GM21786 (cell line): ENCODE results near the gene SHE.
"Not testable (repeated sequence)": the region's sequence is repeated elsewhere in the genome, so short reads cannot be mapped to it uniquely, and the experiment has no call there.

Experiments
- ATAC-seq: cut with Tn5 transposase; IDR thresholded peaks from one replicate; pipeline ENCODE4 v1.9.1; 2021; ENCODE audit not compliant: unreplicated experiment

Gene SHE

GRCh38 chr1:154517661-154518060, 15.4 kb upstream of the SHE start:
- ATAC-seq, result no peak

DNA sequence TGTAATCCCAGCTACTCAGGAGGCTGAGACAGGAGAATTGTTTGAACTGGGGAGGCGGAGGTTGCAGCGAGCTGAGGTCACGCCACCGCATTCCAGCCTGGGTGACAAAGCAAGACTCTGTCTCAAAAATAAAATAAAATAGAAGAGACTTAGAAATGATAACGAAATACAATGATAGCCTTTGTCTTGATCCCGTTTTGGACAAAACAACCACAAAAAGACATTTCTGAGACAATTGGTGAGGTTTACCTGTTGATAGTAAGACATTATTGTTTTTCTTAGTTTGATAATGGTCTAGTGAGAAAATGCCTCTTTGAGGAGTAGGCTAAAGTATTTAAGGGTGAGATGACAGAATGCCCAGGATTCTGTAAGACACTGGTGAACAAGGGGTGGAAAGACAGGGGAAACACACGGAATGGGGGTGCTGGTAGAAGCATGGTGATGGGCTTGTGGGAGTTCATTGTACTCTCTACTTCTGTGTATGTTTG, 11.9 kb upstream of the SHE start:
- ATAC-seq, result no peak

DNA sequence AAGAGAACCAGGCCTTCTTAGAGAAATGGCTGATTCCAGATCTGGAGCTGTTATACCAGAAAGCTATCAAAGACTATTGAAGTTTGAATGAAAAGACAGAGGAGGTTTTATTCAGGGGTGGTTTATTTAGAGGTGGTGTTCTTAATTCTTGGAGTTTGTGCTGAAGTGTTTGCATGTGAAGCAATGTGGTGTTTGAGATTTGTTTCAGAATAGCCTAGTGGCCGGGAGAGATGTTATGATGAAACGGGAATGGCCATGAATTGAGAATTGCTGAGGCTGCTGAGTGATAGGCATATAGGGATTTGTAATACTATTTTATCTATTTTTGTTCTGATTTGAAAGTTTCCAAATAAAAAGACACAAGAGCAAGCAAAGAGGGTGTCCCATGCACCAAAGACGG, 10.5 kb upstream of the SHE start:
- no peak for ATAC-seq

- ATAC-seq, result no peak
These were observed 1.7 kb upstream of the SHE start for GRCh38 chr1:154503898-154504297.

DNA sequence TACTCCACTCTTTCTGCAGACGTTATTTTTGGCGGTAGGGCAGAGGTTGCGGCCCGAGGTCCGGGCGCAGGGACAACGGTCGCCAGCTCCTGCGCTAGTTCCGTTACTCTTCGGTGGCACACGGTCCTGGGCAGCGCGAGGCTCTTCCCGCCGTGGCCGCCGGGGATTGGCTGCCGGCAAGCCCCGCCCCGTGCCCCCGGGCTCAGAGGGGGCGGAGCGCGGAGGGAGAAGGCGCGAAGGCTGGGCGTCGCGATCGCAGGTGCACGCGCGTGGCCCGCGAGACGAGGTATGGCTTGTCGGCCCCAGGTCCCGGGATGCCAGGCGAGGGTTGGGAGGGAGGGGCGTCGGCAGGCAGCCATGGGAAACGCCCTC, 518 bp upstream of the SHE start:
- no peak for ATAC-seq

DNA sequence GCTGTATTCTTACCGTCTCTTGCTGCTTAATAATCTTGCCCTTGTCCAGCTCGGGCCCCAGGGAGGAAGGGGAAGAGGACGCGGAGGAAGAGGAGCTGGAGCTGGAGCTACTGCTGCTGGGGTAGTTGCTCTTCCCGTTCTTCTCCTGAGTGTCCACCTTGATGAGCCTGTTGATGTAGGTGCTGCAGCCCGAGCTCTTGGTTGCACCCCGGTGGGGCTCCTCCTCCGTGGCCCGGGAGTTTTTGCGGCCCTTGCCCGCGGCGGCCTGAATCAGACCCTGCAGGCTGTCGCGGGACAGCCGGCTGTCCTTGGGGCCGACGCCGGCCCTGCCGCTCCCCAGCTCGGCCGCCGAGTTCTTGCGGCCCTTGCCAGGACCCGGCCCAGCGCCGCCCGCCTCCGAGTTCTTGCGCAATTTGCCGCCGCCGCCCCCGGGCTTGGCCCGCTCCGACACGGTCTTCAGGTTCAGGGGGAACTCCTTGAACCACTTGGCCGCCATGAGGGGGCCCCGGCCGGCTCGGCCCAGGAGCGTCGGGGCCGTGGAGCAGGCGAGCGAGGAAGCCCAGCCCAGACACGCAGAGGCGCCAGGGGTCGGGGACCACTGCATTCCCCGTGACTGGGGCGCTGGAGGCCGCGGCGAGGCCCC, 668 bp downstream of the SHE start:
- no peak for ATAC-seq

DNA sequence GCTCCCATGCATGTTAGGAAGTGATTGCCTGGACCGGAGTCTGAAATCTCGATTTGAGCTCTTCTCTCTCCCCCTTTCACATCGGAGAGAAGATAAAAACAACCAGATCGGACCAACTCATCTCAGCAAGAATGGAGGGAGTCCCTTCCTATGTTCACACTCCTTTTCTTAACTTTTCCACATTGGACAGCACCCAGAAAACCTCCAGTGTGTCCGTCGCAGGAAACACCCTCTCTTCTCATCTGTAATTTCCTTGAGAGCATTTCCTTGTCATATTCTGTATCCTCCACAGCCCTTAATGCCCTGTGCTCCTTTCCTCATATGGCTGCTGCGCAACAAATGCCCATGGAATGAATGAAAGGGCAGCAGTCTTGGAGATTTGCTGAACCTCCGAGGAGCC, 1.7 kb downstream of the SHE start:
- ATAC-seq, result no peak

- no peak for ATAC-seq
These were observed 2.8 kb downstream of the SHE start for GRCh38 chr1:154499446-154499845.

DNA sequence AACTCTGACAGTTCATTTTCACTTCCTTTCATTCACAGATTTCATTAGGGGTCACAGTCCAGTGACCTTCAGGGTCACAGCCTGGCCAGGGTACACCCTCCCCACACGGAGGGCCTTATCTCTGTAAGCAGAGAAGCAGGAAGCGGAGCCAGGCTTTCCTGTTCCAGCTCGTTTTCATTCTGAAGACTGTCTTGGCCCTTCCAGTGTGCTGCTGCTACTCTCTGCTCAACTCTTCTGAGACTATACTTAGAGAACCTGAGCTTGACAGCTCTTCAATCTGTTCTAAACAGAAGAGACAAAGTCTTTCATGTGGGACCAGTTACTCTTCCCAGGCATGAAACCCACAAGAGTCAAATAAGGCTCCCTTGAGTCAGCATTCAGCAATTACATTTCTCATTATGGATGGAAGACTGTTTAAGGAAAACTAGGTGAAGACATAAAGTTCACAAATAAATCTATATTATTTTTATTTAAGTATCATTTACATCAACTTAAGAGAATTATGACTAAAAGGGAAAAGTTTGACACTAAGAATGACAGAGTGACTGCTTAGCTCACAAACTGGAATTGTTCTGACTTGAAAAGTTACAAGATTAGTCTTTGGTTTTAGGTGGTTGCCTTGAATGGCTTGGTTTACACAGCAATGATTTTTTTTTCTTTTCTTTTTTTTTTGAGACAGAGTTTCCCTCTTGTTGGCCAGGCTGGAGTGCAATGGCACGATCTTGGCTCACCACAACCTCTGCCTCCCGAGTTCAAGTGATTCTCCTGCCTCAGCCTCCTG, 5.0 kb downstream of the SHE start:
- peak; percentile 54 for ATAC-seq

- ATAC-seq, result no peak
These were observed 5.8 kb downstream of the SHE start for GRCh38 chr1:154496383-154496782.

GRCh38 chr1:154495496-154496273, 6.5 kb downstream of the SHE start:
- no peak for ATAC-seq

- no peak for ATAC-seq
These were observed 8.9 kb downstream of the SHE start for GRCh38 chr1:154493276-154493675.

GRCh38 chr1:154492115-154492514, 10.1 kb downstream of the SHE start:
- ATAC-seq, result no peak

DNA sequence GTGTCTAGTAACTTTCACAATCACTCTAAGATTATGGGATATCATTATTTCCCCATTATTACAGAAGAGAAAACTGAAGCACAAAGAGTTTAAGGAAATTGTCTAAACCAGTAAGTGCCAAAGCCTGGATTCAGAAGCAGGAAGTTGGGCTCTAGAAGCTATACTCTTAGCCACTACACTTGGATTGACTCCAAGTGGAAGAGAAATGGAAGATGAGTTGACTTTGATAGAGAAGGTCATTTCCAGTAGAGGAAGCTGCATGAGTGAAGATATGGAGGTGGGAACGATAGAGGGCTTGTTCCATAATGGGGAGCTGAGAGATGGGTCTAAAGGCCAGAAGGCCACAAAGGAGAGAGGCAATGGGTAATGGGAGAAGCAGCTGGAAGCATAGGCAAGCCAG, 11.9 kb downstream of the SHE start:
- ATAC-seq, result no peak

DNA sequence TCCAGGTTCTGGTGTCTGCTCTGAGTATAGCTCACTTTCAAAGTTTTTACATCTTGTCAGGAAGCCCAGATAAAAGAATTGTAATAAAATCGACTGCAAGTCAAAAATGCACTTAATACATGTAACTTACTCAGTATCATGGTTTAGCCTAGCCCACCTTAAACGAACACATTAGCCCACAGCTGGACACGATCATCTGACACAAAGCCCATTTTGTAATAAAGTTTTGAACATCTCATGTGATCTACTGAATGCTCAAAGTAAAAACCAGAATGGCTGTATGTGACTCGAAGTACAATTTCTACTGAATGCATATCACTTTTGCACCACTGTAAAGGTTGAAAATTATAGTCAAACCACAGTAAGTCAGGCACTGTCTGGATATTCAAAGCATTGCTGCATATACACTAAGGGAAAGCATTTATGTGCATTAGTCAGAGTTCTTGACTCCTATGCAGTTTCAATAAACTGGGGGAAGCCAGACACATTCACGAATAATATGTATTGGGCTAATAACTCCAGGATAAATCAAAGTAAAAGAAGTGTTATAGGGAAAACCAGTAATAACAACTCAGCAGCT, 12.4 kb downstream of the SHE start:
- no peak for ATAC-seq

GRCh38 chr1:154488922-154489321, 13.3 kb downstream of the SHE start:
- no peak for ATAC-seq

DNA sequence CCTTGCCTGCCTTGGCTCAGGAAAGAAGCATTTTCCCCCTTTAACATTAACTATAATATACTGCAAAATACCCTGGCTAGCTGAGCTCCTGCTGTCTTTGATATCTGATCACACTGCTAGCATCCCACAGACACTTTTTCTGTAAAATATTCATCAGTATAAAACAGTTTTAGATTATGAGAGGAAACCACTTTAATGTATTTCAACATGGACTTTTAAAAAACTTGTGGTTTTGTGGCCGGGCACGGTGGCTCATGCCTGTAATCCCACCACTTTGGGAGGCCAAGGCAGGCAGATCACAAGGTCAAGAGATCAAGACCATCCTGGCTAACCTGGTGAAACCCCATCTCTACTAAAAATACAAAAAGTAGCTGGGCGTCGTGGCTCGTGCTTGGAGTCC, 15.5 kb downstream of the SHE start:
- not testable (repeated sequence) for ATAC-seq

- ATAC-seq, result no peak
These were observed 16.2 kb downstream of the SHE start for GRCh38 chr1:154485910-154486496.

DNA sequence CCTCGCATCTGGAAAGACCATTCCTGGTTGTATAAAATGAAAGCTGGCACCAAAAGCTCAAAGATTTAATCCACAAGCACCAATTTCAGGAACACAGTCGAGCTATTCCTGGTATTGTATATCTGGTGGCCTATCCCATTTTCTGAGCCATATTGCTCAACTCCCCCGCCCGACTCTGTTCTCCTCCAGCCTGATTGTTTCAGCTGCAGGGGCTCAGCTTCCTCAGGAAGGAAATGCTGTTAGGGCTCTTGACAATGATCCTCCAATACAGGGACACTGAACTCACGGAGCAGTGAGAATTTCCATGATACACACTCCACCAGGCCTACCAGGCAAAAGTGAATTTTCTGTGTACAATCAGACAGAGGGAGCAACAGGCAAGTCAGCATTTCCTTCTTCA, 17.1 kb downstream of the SHE start:
- ATAC-seq, result no peak

- no peak for ATAC-seq
These were observed 18.0 kb downstream of the SHE start for GRCh38 chr1:154483941-154484803.
